HG03520 (cell line): Measurements from ENCODE around the gene FLYWCH2.
"Not testable (repeated sequence)": the region's sequence is repeated elsewhere in the genome, so short reads cannot be mapped to it uniquely, and the experiment has no call there.

ENCODE experiments used
- ATAC-seq: cut with Tn5 transposase; IDR thresholded peaks from one replicate; pipeline ENCODE4 v1.9.1; 2021; ENCODE audit warnings: mild to moderate bottlenecking, moderate library complexity; ENCODE audit not compliant: unreplicated experiment

The FLYWCH2 gene

GRCh38 chr16:2912330-2913199, 29.6 kb downstream of the FLYWCH2 start:
- peak; percentile 21 for ATAC-seq

DNA sequence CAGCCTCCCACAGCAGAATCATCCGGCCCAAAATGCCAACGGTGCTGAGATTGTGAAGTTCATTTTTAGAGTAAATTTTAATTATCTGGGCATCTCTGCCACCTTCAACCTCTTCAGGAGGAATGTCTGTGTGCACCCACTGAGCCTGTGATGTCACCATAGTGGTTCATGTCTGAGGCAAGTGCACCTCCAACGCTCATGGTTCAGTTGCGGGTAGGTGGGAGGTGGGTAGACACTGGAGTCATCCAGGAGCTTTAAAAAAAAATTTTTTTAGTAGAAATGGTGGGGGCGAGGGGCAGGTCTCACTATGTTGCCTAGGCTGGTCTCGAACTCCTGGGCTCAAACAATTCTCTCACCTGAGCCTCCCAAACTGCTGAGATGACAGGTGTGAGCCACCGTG, 30.6 kb downstream of the FLYWCH2 start:
- ATAC-seq: no peak

GRCh38 chr16:2914233-2914632, 31.2 kb downstream of the FLYWCH2 start:
- ATAC-seq: no peak

DNA sequence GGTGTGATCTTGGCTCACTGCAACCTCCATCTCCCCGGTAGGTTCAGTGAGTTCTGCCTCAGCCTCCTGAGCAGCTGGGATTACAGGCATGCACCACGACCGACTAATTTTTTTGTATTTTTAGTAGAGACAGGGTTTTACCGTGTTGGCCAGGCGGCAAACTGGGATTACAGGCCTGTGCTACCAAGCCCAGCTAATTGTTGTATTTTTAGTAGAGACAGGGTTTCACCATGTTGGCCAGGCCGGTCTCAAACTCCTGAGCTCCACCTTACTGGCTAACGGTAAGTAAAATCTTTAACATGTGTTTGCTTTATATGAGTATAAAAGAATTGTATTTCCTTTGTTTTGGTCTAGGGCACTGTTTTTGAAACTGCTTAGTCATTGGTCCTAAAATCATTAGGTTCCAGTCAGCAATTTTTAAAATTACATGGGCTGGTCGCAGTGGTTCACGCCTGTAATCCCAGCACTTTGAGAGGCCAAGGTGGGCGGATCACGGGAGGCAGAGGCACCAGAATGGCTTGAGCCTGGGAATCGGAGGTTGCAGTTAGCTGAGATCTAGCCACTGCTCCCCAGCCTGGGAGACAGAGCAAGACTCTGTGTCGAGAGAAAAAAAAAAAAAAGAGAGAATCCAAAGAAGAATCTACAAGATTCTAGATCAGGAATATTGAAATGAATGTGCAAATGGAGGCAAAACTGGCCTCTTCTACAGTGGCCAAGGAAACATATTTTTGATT, 32.3 kb downstream of the FLYWCH2 start:
- ATAC-seq: no peak

- no peak for ATAC-seq
These were observed 36.7 kb downstream of the FLYWCH2 start for GRCh38 chr16:2919511-2920255.

DNA sequence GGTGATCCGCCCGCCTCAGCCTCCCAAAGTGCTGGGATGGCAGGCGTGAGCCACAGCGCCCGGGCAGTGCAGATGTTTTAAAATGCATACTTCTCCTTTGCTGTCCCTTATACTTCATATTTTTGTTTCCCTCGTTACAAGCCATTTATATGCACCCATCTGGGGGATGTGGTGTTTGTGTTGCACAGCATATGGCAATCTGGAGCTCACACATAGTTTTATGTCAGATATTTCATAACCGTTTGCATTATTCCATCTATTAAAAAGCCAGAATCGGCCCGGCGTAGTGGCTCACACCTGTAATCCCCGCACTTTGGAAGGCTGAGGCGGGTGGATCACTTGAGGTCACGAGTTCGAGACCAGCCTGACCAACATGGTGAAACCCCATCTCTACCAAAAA, 40.5 kb downstream of the FLYWCH2 start:
- no peak for ATAC-seq

GRCh38 chr16:2924901-2925755, 42.1 kb downstream of the FLYWCH2 start:
- ATAC-seq: no peak

GRCh38 chr16:2925951-2926649, 43.1 kb downstream of the FLYWCH2 start:
- no peak for ATAC-seq

GRCh38 chr16:2926650-2926999, 43.6 kb downstream of the FLYWCH2 start:
- no peak for ATAC-seq

DNA sequence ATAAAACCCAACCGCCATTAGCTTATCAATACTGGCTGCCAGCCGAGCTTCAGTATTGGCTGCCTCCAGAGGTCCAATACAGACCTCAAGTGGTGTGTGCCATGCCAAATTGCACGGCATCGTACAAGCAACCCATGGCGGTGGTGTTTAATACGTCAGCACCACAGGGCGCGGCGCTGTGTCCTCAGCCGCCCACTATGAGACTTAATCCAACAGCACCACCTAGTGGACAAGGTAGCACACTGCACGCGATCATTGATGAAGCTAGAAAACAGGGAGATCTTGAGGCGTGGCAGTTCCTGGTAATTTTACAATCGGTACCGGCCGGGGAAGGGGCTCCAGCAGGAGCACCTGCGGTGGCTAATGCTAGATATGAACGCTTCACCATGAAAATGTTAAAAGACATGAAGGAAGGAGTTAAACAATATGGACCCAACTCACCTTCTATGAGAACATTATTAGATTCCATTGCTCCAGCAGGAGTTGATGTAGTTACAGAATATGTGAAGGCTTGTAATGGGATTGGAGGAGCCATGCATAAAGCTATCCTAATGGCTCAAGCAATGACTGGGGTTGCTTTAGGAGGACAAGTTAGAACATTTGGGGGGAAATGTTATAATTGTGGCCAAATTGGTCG, 44.1 kb downstream of the FLYWCH2 start:
- no peak for ATAC-seq

DNA sequence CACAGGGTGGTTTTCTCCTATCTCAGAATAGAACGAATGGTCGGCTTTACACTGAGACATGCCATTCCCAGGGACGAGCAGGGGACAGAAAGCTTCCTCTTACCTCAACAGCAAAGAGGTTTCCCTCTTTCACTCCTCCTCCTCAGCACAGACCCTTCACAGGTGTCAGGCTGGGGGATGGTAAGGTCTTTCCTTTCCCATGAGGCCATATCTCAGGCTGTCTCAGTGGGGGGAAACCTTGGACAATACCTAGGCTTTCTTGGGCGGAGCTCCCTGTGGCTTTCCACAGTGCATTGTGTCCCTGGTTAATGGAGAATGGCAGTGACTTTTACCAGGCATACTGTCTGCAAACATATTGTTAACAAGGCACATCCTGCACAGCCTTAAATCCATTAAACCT, 45.1 kb downstream of the FLYWCH2 start:
- not testable (repeated sequence) for ATAC-seq

GRCh38 chr16:2928796-2929195, 45.8 kb downstream of the FLYWCH2 start:
- ATAC-seq: no peak

GRCh38 chr16:2929693-2930092, 46.7 kb downstream of the FLYWCH2 start:
- ATAC-seq: no peak

- ATAC-seq: no peak
These were observed 47.2 kb downstream of the FLYWCH2 start for GRCh38 chr16:2930236-2930635.

DNA sequence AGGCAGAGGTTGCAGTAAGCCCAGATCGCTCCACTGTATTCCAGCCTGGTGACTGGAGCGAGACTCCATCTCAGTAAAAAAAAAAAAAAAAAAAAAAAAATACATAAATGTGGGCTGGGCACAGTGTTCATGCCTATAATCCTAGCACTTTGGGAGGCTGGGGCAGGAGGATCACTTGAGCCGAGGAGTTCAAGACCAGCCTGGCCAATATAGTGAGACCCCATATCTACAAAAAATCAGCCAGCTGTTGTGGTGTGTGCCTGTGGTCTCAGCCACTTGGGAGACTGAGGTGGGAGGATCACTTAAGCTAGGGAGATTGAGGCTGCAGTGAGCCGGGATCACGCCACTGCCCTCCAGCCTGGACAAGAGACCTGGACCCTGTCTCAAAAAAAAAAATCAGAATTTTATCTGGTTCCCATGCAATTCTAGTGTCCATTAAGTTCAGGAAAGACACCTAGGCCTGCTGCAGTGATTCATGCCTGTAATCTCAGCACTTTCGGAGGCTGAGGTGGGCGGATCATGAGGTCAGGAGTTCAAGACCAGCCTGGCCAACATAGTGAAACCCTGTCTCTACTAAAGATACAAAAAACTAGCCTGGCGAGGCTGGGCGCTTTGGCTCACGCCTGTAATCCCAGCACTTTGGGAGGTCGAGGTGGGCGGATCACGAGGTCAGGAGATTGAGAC, 48.4 kb downstream of the FLYWCH2 start:
- ATAC-seq: not testable (repeated sequence)

DNA sequence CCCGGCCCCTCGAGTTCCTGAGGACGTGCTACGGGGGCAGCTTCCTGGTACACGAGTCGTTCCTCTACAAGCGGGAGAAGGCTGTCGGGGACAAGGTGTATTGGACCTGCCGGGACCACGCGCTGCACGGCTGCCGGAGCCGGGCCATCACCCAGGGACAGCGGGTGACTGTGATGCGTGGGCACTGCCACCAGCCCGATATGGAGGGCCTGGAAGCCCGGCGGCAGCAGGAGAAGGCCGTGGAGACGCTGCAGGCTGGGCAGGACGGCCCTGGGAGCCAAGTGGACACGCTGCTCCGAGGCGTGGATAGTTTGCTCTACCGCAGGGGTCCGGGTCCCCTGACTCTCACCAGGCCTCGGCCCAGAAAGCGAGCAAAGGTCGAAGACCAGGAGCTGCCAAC, 50.1 kb downstream of the FLYWCH2 start:
- no peak for ATAC-seq

- no peak for ATAC-seq
These were observed 50.7 kb downstream of the FLYWCH2 start for GRCh38 chr16:2933701-2934100.

DNA sequence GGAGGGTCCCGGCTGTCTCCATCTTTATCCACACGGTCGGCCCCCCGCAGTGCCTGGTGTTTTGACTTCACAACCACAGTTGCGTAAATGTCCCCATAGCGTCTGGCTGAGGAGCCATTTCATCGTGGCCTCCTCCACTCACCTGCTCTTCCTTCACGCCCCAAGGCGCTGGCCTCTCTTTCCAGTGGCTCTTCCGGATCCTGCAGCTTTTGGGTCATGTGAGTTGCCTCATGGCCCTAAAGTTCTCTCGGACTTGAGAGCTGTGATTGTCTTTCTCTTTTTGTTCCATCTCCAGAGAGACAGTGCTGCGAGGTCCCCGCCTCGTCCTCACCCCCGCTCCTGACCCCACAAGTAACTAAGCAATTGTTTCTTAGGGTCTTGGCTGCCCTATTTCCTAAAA, 51.4 kb downstream of the FLYWCH2 start:
- no peak for ATAC-seq

GRCh38 chr16:2936436-2937011, 53.5 kb downstream of the FLYWCH2 start:
- ATAC-seq: no peak
